ENCODE measurements around the gene TIMM17B.
"Not testable (repeated sequence)": the region's sequence is repeated elsewhere in the genome, so short reads cannot be mapped to it uniquely, and the experiment has no call there.

Gene TIMM17B

GRCh38 chrX:48893556-48894348 lies 3.8 kb downstream of the TIMM17B start:
- no peak for DNase-seq

- no peak for DNase-seq
Measured at GRCh38 chrX:48892896-48893295, 4.7 kb downstream of the TIMM17B start.

GRCh38 chrX:48891402-48892288 lies 5.9 kb downstream of the TIMM17B start:
- DNase-seq, result peak; percentile 75

- DNase-seq, result no peak
Measured at GRCh38 chrX:48890934-48891401, 6.6 kb downstream of the TIMM17B start.

GRCh38 chrX:48890296-48890925 lies 7.2 kb downstream of the TIMM17B start:
- no peak for DNase-seq

- DNase-seq, result not testable (repeated sequence)
Measured at GRCh38 chrX:48886586-48886985, 11.0 kb downstream of the TIMM17B start.

- no peak for DNase-seq
Measured at GRCh38 chrX:48883729-48884128, 13.8 kb downstream of the TIMM17B start.

- not testable (repeated sequence) for DNase-seq
Measured at GRCh38 chrX:48876944-48877343, 20.6 kb downstream of the TIMM17B start.

- DNase-seq, result not testable (repeated sequence)
Measured at GRCh38 chrX:48872017-48872416, 25.6 kb downstream of the TIMM17B start.

GRCh38 chrX:48864210-48864609 lies 33.4 kb downstream of the TIMM17B start:
- DNase-seq, result no peak

GRCh38 chrX:48854898-48855297 lies 42.7 kb downstream of the TIMM17B start:
- DNase-seq, result no peak

- not testable (repeated sequence) for DNase-seq
Measured at GRCh38 chrX:48854121-48854804, 43.3 kb downstream of the TIMM17B start.

GRCh38 chrX:48853494-48853893 lies 44.1 kb downstream of the TIMM17B start:
- DNase-seq, result not testable (repeated sequence)

- DNase-seq, result no peak
Measured at GRCh38 chrX:48852857-48853256, 44.7 kb downstream of the TIMM17B start.

GRCh38 chrX:48848847-48849246 lies 48.7 kb downstream of the TIMM17B start:
- no peak for DNase-seq

Data from stimulated activated naive CD4-positive, alpha-beta T cell treated with Interleukin-2 at 50 U/mL for 16 hours (primary cell).